Mucosa of stomach (tissue), 1 donor: ENCODE measurements around the gene OLFML3.
"Not testable (repeated sequence)": the region's sequence is repeated elsewhere in the genome, so short reads cannot be mapped to it uniquely, and the experiment has no call there.

Experiments used
- H3K27me3 ChIP-seq: one replicate; pipeline ENCODE4 v1.7.0; 2013; ENCODE audit warnings: mild to moderate bottlenecking, low read length; ENCODE audit not compliant: control insufficient read depth, insufficient read depth
- H3K36me3 ChIP-seq: one replicate; pipeline ENCODE4 v1.7.0; 2013; ENCODE audit warnings: low read length; ENCODE audit not compliant: control insufficient read depth, insufficient read depth
- H3K4me1 ChIP-seq: one replicate; pipeline ENCODE4 v1.7.0; 2013; ENCODE audit warnings: mild to moderate bottlenecking, low read length; ENCODE audit not compliant: control insufficient read depth, insufficient read depth
- H3K4me3 ChIP-seq: one replicate; pipeline ENCODE4 v1.7.0; 2013; ENCODE audit warnings: low read length
- H3K9ac ChIP-seq: one replicate; pipeline ENCODE4 v1.7.0; 2013; ENCODE audit warnings: mild to moderate bottlenecking, low read length, moderate library complexity
- H3K9me3 ChIP-seq: one replicate; pipeline ENCODE4 v1.7.0; 2013; ENCODE audit warnings: mild to moderate bottlenecking, low read length, moderate library complexity; ENCODE audit not compliant: control insufficient read depth
- donor health status: Pancreatic carcinoma.

Gene OLFML3

DNA sequence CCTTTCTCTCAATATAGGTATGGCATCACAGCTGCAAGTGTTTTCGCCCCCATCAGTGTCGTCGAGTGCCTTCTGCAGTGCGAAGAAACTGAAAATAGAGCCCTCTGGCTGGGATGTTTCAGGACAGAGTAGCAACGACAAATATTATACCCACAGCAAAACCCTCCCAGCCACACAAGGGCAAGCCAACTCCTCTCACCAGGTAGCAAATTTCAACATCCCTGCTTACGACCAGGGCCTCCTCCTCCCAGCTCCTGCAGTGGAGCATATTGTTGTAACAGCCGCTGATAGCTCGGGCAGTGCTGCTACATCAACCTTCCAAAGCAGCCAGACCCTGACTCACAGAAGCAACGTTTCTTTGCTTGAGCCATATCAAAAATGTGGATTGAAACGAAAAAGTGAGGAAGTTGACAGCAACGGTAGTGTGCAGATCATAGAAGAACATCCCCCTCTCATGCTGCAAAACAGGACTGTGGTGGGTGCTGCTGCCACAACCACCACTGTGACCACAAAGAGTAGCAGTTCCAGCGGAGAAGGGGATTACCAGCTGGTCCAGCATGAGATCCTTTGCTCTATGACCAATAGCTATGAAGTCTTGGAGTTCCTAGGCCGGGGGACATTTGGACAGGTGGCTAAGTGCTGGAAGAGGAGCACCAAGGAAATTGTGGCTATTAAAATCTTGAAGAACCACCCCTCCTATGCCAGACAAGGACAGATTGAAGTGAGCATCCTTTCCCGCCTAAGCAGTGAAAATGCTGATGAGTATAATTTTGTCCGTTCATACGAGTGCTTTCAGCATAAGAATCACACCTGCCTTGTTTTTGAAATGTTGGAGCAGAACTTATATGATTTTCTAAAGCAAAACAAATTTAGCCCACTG is 38.7 kb upstream of the OLFML3 start:
- no peaks in the 10 kb centered on the region for H3K4me1 ChIP-seq
- H3K27me3 ChIP-seq, result no peaks in the 10 kb centered on the region
- H3K9me3 ChIP-seq, result no peaks in the 10 kb centered on the region
- no peak overlapping the region for H3K4me3 ChIP-seq
- no peaks in the 10 kb centered on the region for H3K36me3 ChIP-seq
- no peak overlapping the region for H3K9ac ChIP-seq

- Histone ChIP-seq H3K9me3 (no peaks in the 10 kb centered on the region), H3K27me3 (no peaks in the 10 kb centered on the region), H3K36me3 (no peaks in the 10 kb centered on the region), H3K4me3 (no peak overlapping the region), H3K4me1 (peaks cover 3% of the 10 kb centered on the region), H3K9ac (no peak overlapping the region)
These were observed 38.1 kb upstream of the OLFML3 start for GRCh38 chr1:113941245-113941559.

GRCh38 chr1:113942527-113942926 is 36.7 kb upstream of the OLFML3 start:
- Histone ChIP-seq H3K9me3 (no peaks in the 10 kb centered on the region), H3K4me1 (peaks cover 12% of the 10 kb centered on the region), H3K4me3 (no peak overlapping the region), H3K9ac (no peak overlapping the region), H3K27me3 (no peaks in the 10 kb centered on the region), H3K36me3 (no peaks in the 10 kb centered on the region)

GRCh38 chr1:113943028-113943811 is 36.1 kb upstream of the OLFML3 start:
- no peaks in the 10 kb centered on the region for H3K36me3 ChIP-seq
- peaks cover 12% of the 10 kb centered on the region for H3K4me1 ChIP-seq
- H3K4me3 ChIP-seq, result no peak overlapping the region

GRCh38 chr1:113945329-113945728 is 33.9 kb upstream of the OLFML3 start:
- H3K9ac ChIP-seq, result no peak overlapping the region
- no peak overlapping the region for H3K4me3 ChIP-seq
- no peaks in the 10 kb centered on the region for H3K36me3 ChIP-seq
- H3K4me1 ChIP-seq, result peaks cover 12% of the 10 kb centered on the region
- H3K27me3 ChIP-seq, result no peaks in the 10 kb centered on the region
- H3K9me3 ChIP-seq, result no peaks in the 10 kb centered on the region

More at GRCh38 chr1:113943028-113943811, 36.1 kb upstream of the OLFML3 start:
- no peak overlapping the region for H3K9ac ChIP-seq
- no peaks in the 10 kb centered on the region for H3K27me3 ChIP-seq
- no peaks in the 10 kb centered on the region for H3K9me3 ChIP-seq

DNA sequence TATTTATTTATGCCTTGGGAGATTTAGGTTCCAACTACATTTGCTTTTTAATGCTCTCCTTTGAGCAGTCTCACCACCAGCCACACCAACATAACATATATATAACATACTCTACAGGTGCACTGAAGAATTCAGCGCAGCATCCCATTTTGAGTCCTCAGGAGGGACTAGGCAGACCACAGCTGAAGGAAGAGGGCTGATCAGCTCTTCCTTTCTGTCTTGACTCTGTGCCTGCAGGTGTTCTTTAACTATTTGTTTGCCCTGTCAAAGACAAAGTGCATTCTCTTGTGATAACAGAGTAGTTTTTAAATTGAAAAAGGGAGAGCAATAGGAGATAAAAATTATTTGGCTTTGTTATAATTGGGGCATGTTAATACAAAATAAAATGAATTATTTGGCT is 33.2 kb upstream of the OLFML3 start:
- Histone ChIP-seq H3K9ac (no peak overlapping the region), H3K36me3 (no peaks in the 10 kb centered on the region), H3K4me1 (peaks cover 12% of the 10 kb centered on the region), H3K4me3 (no peak overlapping the region), H3K9me3 (no peaks in the 10 kb centered on the region), H3K27me3 (no peaks in the 10 kb centered on the region)

DNA sequence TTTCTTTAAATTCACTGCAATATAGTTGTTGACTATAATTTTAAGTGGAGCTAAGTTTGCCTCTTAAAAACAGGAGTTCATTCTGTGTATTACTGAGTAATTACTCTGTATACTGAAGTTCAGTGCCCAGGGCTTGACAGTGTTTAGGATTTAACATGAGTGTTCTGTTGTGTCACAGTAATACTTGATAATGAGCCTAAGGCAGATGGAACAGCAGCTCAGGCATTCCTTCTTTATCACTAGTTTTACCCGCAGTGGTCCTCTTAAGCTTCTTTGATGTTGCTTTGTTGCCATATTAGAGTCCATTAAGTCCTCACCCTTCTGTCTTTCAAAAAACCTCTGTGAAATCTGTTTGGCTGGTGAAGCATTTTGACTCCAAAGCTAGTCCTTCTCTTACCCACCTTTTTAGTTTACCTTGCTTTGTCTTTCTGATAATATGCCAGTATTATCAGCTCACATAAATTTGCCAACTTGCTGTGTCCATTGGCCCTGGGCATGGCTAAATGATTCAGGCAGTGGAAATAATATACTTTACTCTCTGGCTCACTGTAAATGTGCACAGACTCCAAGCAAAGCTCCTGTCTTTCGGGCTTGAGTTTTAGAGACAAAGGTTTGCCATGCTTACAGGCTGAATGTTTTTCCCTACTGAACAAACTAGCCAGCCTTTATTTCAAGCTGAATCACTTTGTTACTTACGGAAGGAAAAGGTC is 32.4 kb upstream of the OLFML3 start:
- Histone ChIP-seq H3K4me3 (no peak overlapping the region), H3K4me1 (peaks cover 12% of the 10 kb centered on the region)

DNA sequence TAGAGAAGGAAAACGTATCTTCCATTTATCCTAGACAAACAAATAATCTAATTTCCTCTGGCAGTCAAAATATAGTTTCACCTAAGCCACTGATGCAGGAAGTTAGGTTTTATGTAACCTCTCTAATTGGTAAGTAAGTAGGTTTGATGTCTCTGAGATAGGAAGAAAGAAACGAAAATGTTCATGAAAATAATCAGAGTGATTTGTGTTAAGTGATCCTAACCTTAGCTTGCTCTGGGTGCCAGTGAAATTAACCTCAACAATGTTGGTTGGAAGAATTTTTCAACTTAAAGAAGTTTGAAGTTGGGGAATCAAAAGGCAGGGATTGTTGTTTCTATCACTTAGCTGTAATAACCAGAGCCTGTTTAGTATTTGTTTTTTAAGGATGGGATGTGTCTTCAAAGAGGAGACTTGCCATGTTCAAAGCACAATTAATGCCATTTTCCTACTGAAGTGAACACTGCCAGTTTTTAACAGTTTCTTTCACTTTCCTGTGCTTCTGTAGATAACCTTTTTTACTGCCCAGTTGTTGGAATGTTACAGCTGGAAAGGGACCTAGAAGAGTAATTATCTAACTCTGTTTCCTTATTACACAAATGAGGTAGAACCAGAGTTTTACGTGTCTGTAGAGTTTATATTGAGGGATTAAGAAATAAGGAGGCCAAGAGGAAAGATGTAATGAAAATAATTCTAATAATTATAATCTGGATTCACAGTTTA is 31.7 kb upstream of the OLFML3 start:
- Histone ChIP-seq H3K27me3 (no peaks in the 10 kb centered on the region), H3K4me3 (no peak overlapping the region), H3K4me1 (peaks cover 12% of the 10 kb centered on the region), H3K9me3 (no peaks in the 10 kb centered on the region), H3K9ac (no peak overlapping the region), H3K36me3 (no peaks in the 10 kb centered on the region)

More for the DNA sequence above, 32.4 kb upstream of the OLFML3 start:
- no peaks in the 10 kb centered on the region for H3K9me3 ChIP-seq
- H3K27me3 ChIP-seq, result no peaks in the 10 kb centered on the region
- no peaks in the 10 kb centered on the region for H3K36me3 ChIP-seq
- no peak overlapping the region for H3K9ac ChIP-seq

DNA sequence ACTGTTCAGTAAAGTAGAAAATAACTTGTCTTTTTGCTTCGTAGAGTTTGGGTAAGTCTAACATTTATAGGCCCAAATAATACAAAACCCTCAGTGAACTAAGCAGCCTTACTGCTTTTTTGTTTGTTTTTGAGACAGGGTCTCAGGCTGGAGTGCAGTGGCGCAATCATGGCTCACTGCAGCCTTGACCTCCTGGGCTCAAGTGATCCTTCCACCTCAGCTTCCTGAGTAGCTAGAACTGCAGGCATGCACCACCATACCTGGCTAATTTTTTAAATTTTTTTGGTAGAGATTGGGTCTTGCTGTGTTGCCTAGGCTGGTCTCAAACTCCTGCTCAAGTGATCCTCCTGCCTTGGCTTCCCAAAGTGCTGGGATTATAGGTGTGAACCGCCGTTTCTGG is 31.1 kb upstream of the OLFML3 start:
- not testable (repeated sequence) for H3K9ac ChIP-seq, H3K27me3 ChIP-seq, H3K36me3 ChIP-seq, H3K4me3 ChIP-seq, H3K9me3 ChIP-seq
- H3K4me1 ChIP-seq, result peaks cover 12% of the 10 kb centered on the region

GRCh38 chr1:113949007-113949406 is 30.3 kb upstream of the OLFML3 start:
- Histone ChIP-seq H3K9ac (no peak overlapping the region), H3K27me3 (no peaks in the 10 kb centered on the region), H3K36me3 (no peaks in the 10 kb centered on the region), H3K4me3 (no peak overlapping the region), H3K4me1 (peaks cover 12% of the 10 kb centered on the region), H3K9me3 (no peaks in the 10 kb centered on the region)

DNA sequence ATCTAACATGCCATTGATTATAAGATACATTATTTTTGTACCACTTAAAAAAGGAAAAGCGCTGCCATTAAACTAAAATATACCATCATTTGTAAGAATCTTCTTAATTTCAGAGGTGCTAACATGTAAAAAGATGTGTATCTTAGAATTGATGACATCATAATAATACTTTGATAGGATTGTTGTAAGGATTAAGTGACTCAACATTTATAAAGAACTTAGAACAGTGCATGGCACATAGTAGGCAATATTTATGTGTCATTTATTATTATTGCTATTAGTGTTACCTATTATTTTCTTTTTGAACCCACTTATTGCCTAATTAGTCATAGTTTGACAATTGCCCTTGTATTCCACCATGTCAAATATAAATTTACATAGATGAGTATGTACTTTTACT is 28.4 kb upstream of the OLFML3 start:
- no peaks in the 10 kb centered on the region for H3K27me3 ChIP-seq
- no peaks in the 10 kb centered on the region for H3K36me3 ChIP-seq
- H3K4me3 ChIP-seq, result no peak overlapping the region
- H3K4me1 ChIP-seq, result peaks cover 12% of the 10 kb centered on the region
- no peaks in the 10 kb centered on the region for H3K9me3 ChIP-seq
- H3K9ac ChIP-seq, result no peak overlapping the region
